VCaP (cell line): ENCODE data around the gene AP4B1.

Experiments
- H3K27ac ChIP-seq: fragments of 450-650 bp; 2 replicates; pipeline ENCODE4 v1.5.1; 2017
- CTCF ChIP-seq: fragments of 450-650 bp; conservative IDR thresholded peaks from 2 replicates; pipeline ENCODE4 v1.5.1; 2017; ENCODE audit warnings: mild to moderate bottlenecking, moderate library complexity

The AP4B1 gene

DNA sequence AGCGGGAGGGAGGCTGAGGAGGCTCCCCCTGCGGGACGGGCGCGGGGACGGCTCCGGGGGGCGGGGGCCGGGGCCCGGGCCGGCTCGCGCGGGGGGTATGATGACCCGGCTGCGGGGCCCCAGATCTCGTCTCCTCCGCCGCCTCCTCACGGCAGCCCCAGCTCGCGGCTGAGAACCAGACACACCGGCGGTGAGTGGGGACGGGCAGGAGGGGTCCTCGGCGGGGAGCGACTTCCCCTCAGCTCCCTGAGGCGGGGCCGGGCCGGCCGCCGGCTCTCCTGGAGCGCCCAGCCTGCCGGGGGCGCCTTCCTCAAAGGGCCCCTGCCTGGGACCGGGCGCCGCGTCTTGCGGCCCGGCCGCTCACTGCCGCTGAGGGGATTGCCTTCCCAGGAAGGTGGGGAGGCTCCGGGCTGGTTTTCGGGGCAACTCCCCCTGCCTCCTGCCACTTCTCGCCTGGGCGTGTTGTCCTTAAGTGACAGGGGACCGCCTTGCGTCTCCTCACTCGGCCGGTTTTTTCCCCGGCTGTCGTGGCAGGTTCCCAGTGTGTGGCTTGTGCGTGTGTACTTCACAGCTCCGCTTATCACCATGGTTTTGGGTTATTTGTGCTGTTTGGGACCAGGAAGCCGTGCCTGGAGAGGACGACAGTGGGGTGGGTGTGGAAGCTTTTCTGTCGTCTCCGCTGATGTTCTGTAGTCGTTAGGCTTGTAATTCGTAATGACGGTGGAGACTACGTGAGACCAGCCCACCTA lies 25.3 kb upstream of the AP4B1 start:
- TF ChIP-seq CTCF: peak; percentile 18; the same call in 1 of the 2 replicates
- peak overlapping the region; percentile 83 for H3K27ac ChIP-seq

GRCh38 chr1:113928941-113929749 lies 24.5 kb upstream of the AP4B1 start, which contains the start of gene HIPK1:
Gene HIPK1, plus strand, starts transcription at chr1:113929324.
- peak within 1 kb of the TSS; percentile 83 for H3K27ac ChIP-seq
- no peak for TF ChIP-seq CTCF

GRCh38 chr1:113928187-113928930 lies 23.8 kb upstream of the AP4B1 start:
- peak overlapping the region; percentile 83 for H3K27ac ChIP-seq
- TF ChIP-seq CTCF: no peak

DNA sequence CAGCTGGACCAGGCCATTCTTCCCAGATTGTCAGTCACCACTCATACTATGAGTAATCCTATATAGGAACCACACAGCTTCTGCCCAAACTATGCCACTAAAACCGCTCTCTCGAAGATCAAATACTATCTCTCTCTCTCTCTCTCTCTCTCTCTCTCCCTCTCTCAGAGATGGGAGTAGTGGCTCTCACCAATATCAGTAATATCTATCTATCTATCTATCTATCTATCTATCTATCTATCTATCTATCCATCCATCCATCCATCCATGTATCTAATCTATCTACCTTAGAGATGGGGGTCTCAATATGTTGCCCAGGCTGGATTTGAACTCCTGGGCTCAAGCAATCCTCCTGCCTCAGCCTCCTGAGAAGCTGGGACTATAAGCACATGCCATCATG lies 19.9 kb upstream of the AP4B1 start:
- no peak overlapping the region for H3K27ac ChIP-seq
- TF ChIP-seq CTCF: no peak

DNA sequence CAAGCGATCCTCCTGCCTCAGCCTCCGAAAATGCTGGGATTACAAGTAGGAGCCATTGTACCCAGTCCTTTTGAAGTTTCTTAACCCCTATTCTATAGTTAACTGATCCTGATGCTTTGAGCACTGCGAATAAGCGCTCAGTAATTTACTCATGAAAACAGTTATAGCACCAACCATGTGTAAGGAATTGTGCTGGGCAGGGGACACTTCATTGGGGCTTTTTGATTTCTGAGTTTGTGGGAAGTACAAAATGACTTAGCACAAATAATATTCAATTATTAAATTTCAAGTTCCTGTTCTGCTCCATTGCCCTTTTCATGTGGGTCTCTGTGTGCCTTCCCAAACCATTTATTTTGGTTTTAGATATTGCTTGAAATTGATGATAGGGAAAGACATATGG lies 18.4 kb upstream of the AP4B1 start:
- H3K27ac ChIP-seq: no peak overlapping the region
- no peak for TF ChIP-seq CTCF

- no peak overlapping the region for H3K27ac ChIP-seq
- no peak for TF ChIP-seq CTCF
These were observed 13.6 kb upstream of the AP4B1 start for GRCh38 chr1:113918243-113918642.

DNA sequence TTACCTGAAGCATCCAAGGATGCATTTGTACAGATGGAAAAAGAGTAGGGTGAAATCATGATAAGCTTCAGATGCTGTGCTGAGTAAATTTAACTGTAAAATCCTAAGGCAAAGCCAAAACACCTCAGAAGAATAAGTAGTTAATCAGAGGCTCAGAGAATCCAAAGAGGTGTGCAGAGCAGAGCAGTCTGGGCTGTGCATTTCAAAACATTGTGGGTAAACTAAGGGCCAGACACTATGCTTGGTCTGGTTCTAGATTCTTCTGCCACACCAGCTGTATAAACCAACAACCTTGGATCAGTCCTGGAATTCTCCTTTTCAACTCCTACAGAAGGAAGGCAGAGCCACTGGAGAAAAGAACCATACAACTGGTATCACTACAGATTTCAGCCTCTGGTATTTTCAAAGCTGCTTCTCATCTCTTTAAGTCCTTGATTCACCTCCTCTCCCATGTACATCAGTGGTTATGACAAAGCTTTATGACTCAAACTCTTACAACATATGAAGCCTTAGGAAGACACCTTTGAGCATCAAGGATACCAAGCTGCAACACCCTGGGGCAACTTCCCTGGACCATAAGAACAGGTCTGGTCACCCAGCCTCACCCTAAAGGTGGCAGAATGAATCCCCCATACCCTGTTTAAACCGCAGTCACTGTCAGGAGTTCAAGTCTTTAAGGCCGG lies 12.9 kb upstream of the AP4B1 start:
- H3K27ac ChIP-seq: no peak overlapping the region
- TF ChIP-seq CTCF: no peak
